GM23248 (cell line): ENCODE results near the gene NAA16. TPM values are rescaled to one million over a fixed set of nuclear protein-coding genes. Genes with fewer than 3 reads are reported as not detected.
A peak's percentile ranks its signal among the peaks of the same experiment; 100 is the strongest.

Experiments used
- DNase-seq: peaks from one replicate; pipeline ENCODE4 v3.0.0-alpha.2; 2015
- H2AFZ ChIP-seq: fragments of 200-600 bp; sonication (generic); 2 replicates; pipeline ENCODE4 v1.6.1; 2016; ENCODE audit warnings: antibody characterized with exemption
- H3F3A ChIP-seq: fragments of 200-600 bp; sonication (generic); 2 replicates; pipeline ENCODE4 v1.6.1; 2016; ENCODE audit warnings: mild to moderate bottlenecking, antibody characterized with exemption, mixed run types; ENCODE audit not compliant: insufficient read depth
- H3K27ac ChIP-seq: fragments of 200-600 bp; sonication (generic); 2 replicates; pipeline ENCODE4 v1.5.1; 2016; ENCODE audit warnings: mild to moderate bottlenecking
- H3K27me3 ChIP-seq: fragments of 200-600 bp; sonication (generic); replicated peaks from 2 replicates; pipeline ENCODE4 v1.6.1; 2016; ENCODE audit warnings: mild to moderate bottlenecking; ENCODE audit not compliant: insufficient read depth
- H3K36me3 ChIP-seq: fragments of 200-600 bp; sonication (generic); 2 replicates; pipeline ENCODE4 v1.6.1; 2016; ENCODE audit warnings: low read depth, mild to moderate bottlenecking
- H3K4me1 ChIP-seq: fragments of 200-600 bp; sonication (generic); 2 replicates; pipeline ENCODE4 v1.6.1; 2016; ENCODE audit warnings: mild to moderate bottlenecking; ENCODE audit not compliant: insufficient read depth
- H3K4me2 ChIP-seq: fragments of 200-600 bp; sonication (generic); one replicate; pipeline ENCODE4 v1.6.1; 2016; ENCODE audit warnings: mild to moderate bottlenecking; ENCODE audit not compliant: unreplicated experiment
- H3K4me3 ChIP-seq: fragments of 200-600 bp; sonication (generic); 2 replicates; pipeline ENCODE4 v1.5.1; 2016; ENCODE audit warnings: mild to moderate bottlenecking
- H3K79me2 ChIP-seq: fragments of 200-600 bp; sonication (generic); 2 replicates; pipeline ENCODE4 v1.6.1; 2016; ENCODE audit warnings: mild to moderate bottlenecking; ENCODE audit not compliant: insufficient read depth
- H3K9ac ChIP-seq: fragments of 200-600 bp; sonication (generic); 2 replicates; pipeline ENCODE4 v1.6.1; 2016; ENCODE audit warnings: mild to moderate bottlenecking
- H3K9me2 ChIP-seq: fragments of 200-600 bp; sonication (generic); 2 replicates; pipeline ENCODE4 v1.6.1; 2016; ENCODE audit warnings: mixed run types, mild to moderate bottlenecking, moderate library complexity; ENCODE audit not compliant: insufficient read depth
- H3K9me3 ChIP-seq: fragments of 200-600 bp; sonication (generic); one replicate; pipeline ENCODE4 v1.6.1; 2017; ENCODE audit warnings: low read depth
- H4K20me1 ChIP-seq: fragments of 200-600 bp; sonication (generic); 2 replicates; pipeline ENCODE4 v1.6.0; 2016; ENCODE audit not compliant: insufficient read depth
- EZH2 ChIP-seq: fragments of 200-600 bp; sonication (generic); IDR thresholded peaks from 2 replicates; pipeline ENCODE4 v1.6.1; 2018; ENCODE audit warnings: antibody characterized with exemption, mild to moderate bottlenecking; ENCODE audit not compliant: insufficient read depth, poor library complexity, severe bottlenecking
- EZH2phosphoT487 ChIP-seq: fragments of 200-600 bp; sonication (generic); IDR thresholded peaks from 2 replicates; pipeline ENCODE4 v1.6.1; 2018; ENCODE audit warnings: antibody characterized with exemption, moderate library complexity, mild to moderate bottlenecking, low read depth; ENCODE audit not compliant: insufficient read depth
- WGBS, 2 experiments: methylation state at CpG; one replicate each; pipeline ENCODE4 v1.1.6; 2015 to 2017; ENCODE audit warnings: low lambda C conversion rate in 2 of 2, low coverage in 1 of 2; ENCODE audit errors: missing lambda C conversion rate in 2 of 2; 5-methylcytosine and 5-hydroxymethylcytosine counted together
- in situ Hi-C: fragments of 300-500 bp; cut with MboI; formaldehyde crosslinking; loops from 2 replicates; pipeline ENCODE4 v1.15.0; 2020
- polyA plus RNA-seq: library from polyadenylated mRNA; unstranded; fragments of >200 nt; fragmentation: Nextera tagmentation; extraction: Ambion mirVana; gene quantifications from 2 replicates; pipeline ENCODE4 v1.2.1, GENCODE V29; 2016
- total RNA-seq: library from RNA; depleted of rRNA; stranded (reverse); fragments of >200 nt; shearing (Covaris generic); gene quantifications from 2 replicates; pipeline ENCODE4 v1.2.3, GENCODE V29; 2014

NAA16 gene
- total and polyA plus RNA-seq, 2 experiments from 2014 or later, result 7.6 to 9.5 TPM

DNA sequence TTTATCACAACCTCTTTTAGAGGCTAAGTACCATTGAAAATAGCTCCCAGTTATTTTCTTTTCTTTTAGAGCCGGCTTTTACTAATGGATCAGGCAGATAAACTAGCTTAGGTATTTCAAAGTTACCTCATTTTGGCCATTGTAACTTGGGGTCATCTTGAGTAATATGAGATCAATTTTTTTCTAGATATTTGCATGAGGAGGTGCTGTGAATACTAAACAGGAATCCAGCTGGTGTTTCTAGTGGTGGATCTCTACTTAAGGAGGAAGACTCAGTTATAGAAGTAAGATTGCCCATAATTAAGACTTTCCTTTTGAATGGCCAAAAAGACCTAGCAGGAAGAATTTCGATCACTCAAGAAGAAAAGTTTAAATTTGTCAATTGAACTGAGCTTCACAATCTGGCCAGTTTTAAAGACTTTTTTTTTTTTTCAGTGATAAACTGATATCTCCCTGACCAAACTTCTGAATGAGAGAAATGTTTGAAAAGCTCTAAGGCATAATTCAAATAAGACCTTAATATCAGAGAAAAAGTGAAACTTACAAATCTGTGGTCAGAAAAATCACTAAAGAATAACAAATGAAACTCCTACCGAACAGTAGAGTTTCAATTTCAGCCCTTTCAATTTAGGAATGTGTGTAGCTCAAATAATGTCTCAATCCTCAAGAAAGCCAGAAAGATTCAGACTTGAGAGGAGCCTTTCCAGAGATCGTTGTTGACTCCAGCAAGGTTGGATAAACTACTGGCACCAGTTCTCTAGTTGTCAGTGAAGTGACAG lies 11.6 kb upstream of the NAA16 start:
- Histone ChIP-seq H3K9me2 (no peaks in the 10 kb centered on the region), H4K20me1 (no peaks in the 10 kb centered on the region), H2AFZ (no peak overlapping the region), H3K4me3 (no peak overlapping the region), H3K4me2 (no peak overlapping the region), H3K36me3 (no peaks in the 10 kb centered on the region), H3K27me3 (no peaks in the 10 kb centered on the region), H3K9me3 (no peaks in the 10 kb centered on the region), H3K4me1 (no peaks in the 10 kb centered on the region), H3F3A (no peaks in the 10 kb centered on the region), H3K9ac (no peak overlapping the region), H3K27ac (no peak overlapping the region), H3K79me2 (no peaks in the 10 kb centered on the region)
- in situ Hi-C loops, result no loop called here
- no peak for TF ChIP-seq EZH2
- no peak for TF ChIP-seq EZH2phosphoT487
- no peak for DNase-seq
- WGBS, 2 experiments, result 85 to 89% methylated on average over 4 of the region's 4 CpGs

DNA sequence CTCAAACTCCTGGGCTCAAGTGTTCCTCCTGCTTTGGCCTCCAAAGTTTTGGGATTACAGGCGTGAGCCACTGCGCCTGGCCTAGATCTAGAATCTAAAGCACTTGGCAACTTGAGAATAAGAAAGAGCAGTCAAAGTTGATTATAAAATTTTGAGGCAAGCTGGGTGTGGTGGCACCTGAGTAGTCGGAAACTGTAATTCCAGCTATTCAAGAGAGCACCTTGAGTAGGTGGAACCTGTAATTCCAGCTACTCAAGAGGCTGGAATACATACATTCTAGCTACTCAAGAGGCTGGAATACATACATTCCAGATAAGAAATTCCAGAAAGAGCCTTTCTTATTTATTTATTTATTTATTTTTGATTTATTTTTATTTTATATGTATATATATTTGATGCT lies 8.3 kb upstream of the NAA16 start:
- no peaks in the 10 kb centered on the region for H3K4me1 ChIP-seq
- no peak overlapping the region for H3K9ac ChIP-seq
- H3K9me3 ChIP-seq, result no peaks in the 10 kb centered on the region
- H3K4me2 ChIP-seq, result no peak overlapping the region
- no peaks in the 10 kb centered on the region for H3K36me3 ChIP-seq
- in situ Hi-C loops, result no loop called here
- H3K79me2 ChIP-seq, result no peaks in the 10 kb centered on the region
- H3F3A ChIP-seq, result peaks cover 6% of the 10 kb centered on the region; the same call in 1 of the 2 replicates
- H3K4me3 ChIP-seq, result no peak overlapping the region
- 87 to 91% methylated on average over 3 of the region's 3 CpGs for WGBS, 2 experiments
- no peak for DNase-seq
- no peaks in the 10 kb centered on the region for H4K20me1 ChIP-seq
- H3K9me2 ChIP-seq, result no peaks in the 10 kb centered on the region
- no peak overlapping the region for H3K27ac ChIP-seq
- H2AFZ ChIP-seq, result no peak overlapping the region
- TF ChIP-seq EZH2phosphoT487 (no peak), EZH2 (no peak)
- H3K27me3 ChIP-seq, result no peaks in the 10 kb centered on the region

DNA sequence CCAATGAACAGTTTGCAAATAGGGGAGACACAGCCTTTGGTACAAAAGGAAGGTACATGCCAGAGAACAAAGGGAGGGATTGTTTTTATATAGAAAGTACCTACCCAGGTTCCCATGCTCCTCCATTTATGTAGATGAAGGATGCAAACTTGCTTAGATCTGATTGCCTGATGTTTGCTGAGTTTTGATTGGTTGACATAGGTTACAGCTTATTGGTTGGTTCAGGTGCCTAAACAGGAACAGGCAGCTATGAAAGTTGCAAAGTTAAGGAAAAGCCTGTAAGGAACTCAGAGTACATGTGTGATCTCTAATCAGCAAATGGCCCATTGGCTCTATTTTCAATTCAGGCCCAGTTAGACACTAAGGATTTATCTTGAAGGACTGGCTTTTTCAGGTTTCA lies 6.5 kb upstream of the NAA16 start:
- Histone ChIP-seq H3K27me3 (no peaks in the 10 kb centered on the region), H3K27ac (no peak overlapping the region), H3K4me1 (no peaks in the 10 kb centered on the region), H3K9ac (no peak overlapping the region), H3K36me3 (no peaks in the 10 kb centered on the region), H3F3A (peaks cover 6% of the 10 kb centered on the region; the same call in 1 of the 2 replicates), H2AFZ (no peak overlapping the region), H3K79me2 (no peaks in the 10 kb centered on the region), H3K9me3 (no peaks in the 10 kb centered on the region), H3K4me2 (no peak overlapping the region), H4K20me1 (no peaks in the 10 kb centered on the region), H3K4me3 (no peak overlapping the region), H3K9me2 (no peaks in the 10 kb centered on the region)
- DNase-seq, result no peak
- in situ Hi-C loops, result no loop called here
- TF ChIP-seq EZH2phosphoT487 (no peak), EZH2 (no peak)

- Histone ChIP-seq H3K9me3 (no peaks in the 10 kb centered on the region), H3F3A (peaks cover 10% of the 10 kb centered on the region), H4K20me1 (no peaks in the 10 kb centered on the region), H2AFZ (peak overlapping the region; percentile 22; the same call in 1 of the 2 replicates), H3K36me3 (no peaks in the 10 kb centered on the region), H3K79me2 (no peaks in the 10 kb centered on the region), H3K4me2 (no peak overlapping the region), H3K27me3 (no peaks in the 10 kb centered on the region), H3K4me3 (no peak overlapping the region), H3K9ac (no peak overlapping the region), H3K27ac (no peak overlapping the region), H3K4me1 (no peaks in the 10 kb centered on the region; the same call in 1 of the 2 replicates), H3K9me2 (no peaks in the 10 kb centered on the region)
- in situ Hi-C loops, result no loop called here
- TF ChIP-seq EZH2phosphoT487 (no peak), EZH2 (no peak)
- no peak for DNase-seq
- 49 to 65% methylated on average over 5 to 15 of the region's 15 CpGs for WGBS, 2 experiments
Observed at GRCh38 chr13:41306271-41307145, 4.6 kb upstream of the NAA16 start.
